Measurements from ENCODE around the gene IYD.

DNA sequence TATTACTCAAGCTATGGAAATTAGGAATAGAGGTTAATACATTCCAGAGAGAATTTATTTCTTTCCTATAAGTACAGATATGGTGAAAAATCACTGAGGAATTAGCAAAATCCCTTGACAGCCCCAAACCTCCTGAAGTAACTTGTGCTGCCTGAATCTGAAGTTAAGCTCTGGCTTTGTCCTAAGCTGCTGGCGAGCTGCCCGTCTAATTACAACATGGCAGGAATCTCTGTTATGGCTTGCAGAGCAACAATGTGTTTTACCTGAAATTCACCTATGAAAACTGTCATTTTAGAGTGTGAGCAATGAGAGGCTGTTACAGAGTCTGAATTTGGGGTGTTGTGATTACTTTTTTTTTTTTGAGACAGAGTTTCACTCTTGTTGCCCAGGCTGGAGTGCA, 22.5 kb upstream of the IYD start:
- TF ChIP-seq CTCF (IDR thresholded peaks at IDR 0.05) (no peak), POLR2A (IDR thresholded peaks at IDR 0.05) (no peak)
